Activated naive CD4-positive, alpha-beta T cell treated with anti-CD3 and anti-CD28 coated beads for 36 hours (primary cell): ENCODE measurements around the gene MERTK. TPM values are rescaled to one million over a fixed set of nuclear protein-coding genes. Genes with fewer than 3 reads are reported as not detected.
"Not testable (repeated sequence)": the region's sequence is repeated elsewhere in the genome, so short reads cannot be mapped to it uniquely, and the experiment has no call there.

Experiments
- CTCF ChIA-PET: fragments of 350-600 bp; sonication (Branson Sonifier 250); formaldehyde crosslinking; loops from one replicate; lab custom pipeline; 2021; ENCODE audit warnings: antibody characterized with exemption; lab: Charles Lee
- DNase-seq: peaks from one replicate; pipeline ENCODE4 v3.0.0-alpha.2; 2020
- H3K27ac Mint-ChIP-seq: one replicate; pipeline ENCODE4 v1.8.0; 2021; ENCODE audit warnings: mild to moderate bottlenecking, mixed read lengths
- H3K27me3 Mint-ChIP-seq: one replicate; pipeline ENCODE4 v1.8.0; 2021; ENCODE audit warnings: low read depth, mixed read lengths
- H3K36me3 Mint-ChIP-seq: one replicate; pipeline ENCODE4 v1.8.0; 2021; ENCODE audit warnings: low read depth, mixed read lengths
- H3K4me1 Mint-ChIP-seq: one replicate; pipeline ENCODE4 v1.8.0; 2021; ENCODE audit warnings: low read depth, mixed read lengths
- H3K4me3 Mint-ChIP-seq: one replicate; pipeline ENCODE4 v1.8.0; 2021; ENCODE audit warnings: mild to moderate bottlenecking, moderate library complexity, mixed read lengths
- H3K9me3 Mint-ChIP-seq: one replicate; pipeline ENCODE4 v1.8.0; 2021; ENCODE audit warnings: mixed read lengths
- intact Hi-C: fragments of 100-400 bp; cut with micrococcal nuclease; formaldehyde crosslinking; loops from one replicate; pipeline ENCODE4 v1.15.1; 2023
- total RNA-seq, 2 experiments: library from RNA; stranded (reverse); gene quantifications; one replicate each; pipeline ENCODE4 v1.2.3, GENCODE V29; 2021

Gene MERTK
- total RNA-seq, 2 experiments from 2014 or later, result 0.57 to 0.88 TPM

GRCh38 chr2:111911295-111911977, 13.0 kb downstream of the MERTK start:
- H3K36me3 Mint-ChIP-seq, H3K4me1 Mint-ChIP-seq, H3K27me3 Mint-ChIP-seq, H3K9me3 Mint-ChIP-seq, H3K4me3 Mint-ChIP-seq, DNase-seq, intact Hi-C loops, H3K27ac Mint-ChIP-seq: not testable (repeated sequence)
- CTCF ChIA-PET, result interaction anchor here (0.6 kb wide), 1 partner anchor 163 kb away, joined by 3 read pairs; no protein-coding TSS in a partner anchor

DNA sequence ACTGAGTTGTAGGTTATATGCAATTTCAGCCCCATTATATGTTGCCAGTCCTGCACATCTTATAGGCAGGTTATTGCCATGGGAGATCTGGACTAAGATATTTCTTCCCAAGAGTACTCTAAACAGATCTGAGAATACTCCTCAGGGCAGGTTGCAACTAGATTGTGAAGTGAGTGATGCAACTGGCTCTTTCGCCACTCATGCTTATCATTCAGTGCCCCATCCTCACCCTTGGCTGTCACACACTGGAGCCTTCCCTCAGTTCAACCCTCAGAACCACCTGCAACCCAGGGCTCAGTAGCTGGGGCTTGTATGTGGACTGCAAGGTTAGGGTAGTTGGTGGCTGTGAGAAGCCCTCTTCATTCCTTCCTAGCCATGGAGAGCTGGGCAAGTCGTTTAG, 14.1 kb downstream of the MERTK start:
- Mint-ChIP-seq H3K4me3 (no peak overlapping the region), H3K4me1 (no peaks in the 10 kb centered on the region), H3K27ac (no peak overlapping the region), H3K27me3 (no peaks in the 10 kb centered on the region), H3K9me3 (no peaks in the 10 kb centered on the region), H3K36me3 (no peaks in the 10 kb centered on the region)
- CTCF ChIA-PET, result no interaction called here
- DNase-seq, result no peak
- intact Hi-C loops, result no loop called here

DNA sequence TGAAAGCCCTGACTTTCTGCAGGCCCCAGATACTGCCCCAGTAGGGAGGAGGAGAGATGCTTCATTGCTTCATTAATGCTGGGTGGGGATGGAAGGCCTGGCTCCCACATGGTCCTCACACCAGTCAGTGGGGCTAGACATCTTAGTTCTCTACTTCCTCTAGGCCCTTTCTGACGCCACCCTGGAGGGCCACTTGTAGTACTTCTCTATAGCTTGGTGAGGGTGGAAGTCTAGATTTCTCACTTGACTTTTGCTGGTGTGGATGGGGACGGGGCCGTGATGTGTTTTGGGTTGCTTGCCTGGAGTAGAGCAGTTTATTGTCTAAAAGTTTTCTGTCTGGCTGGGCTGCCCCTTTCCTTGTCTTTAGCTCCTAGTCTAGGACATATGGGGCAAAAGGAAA, 18.7 kb downstream of the MERTK start:
- Mint-ChIP-seq H3K4me1 (no peaks in the 10 kb centered on the region), H3K36me3 (no peaks in the 10 kb centered on the region), H3K27me3 (no peaks in the 10 kb centered on the region), H3K9me3 (no peaks in the 10 kb centered on the region), H3K4me3 (no peak overlapping the region), H3K27ac (no peak overlapping the region)
- CTCF ChIA-PET, result no interaction called here
- no peak for DNase-seq
- intact Hi-C loops, result no loop called here

- Mint-ChIP-seq H3K9me3 (no peaks in the 10 kb centered on the region), H3K4me1 (no peaks in the 10 kb centered on the region), H3K4me3 (no peak overlapping the region), H3K27ac (no peak overlapping the region), H3K27me3 (no peaks in the 10 kb centered on the region), H3K36me3 (no peaks in the 10 kb centered on the region)
- CTCF ChIA-PET, result interaction anchor here (0.6 kb wide), 2 partner anchors 10 to 767 kb away, joined by 3 read pairs; no protein-coding TSS in a partner anchor
- no peak for DNase-seq
- intact Hi-C loops, result no loop called here
These were observed 20.0 kb downstream of the MERTK start for GRCh38 chr2:111918383-111918806.

DNA sequence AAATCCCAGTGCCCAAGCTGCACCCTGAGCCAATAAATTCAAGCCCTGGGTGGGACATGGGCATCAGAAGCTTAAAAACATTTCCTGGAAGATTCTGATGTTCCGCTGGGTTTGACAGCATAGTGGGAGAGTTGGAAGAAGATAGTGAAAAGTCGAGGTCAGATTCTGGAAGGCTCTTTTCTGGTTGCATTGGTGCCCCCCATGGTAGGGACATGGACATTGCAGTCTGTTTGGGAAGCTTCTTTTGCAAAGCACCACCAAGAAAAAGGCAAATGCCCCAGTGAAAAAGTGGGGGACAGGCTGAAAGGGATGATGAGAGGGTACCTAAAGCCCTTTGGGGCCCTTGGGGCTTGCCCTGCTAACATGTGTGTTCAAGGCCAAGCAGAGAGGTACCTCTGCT, 21.0 kb downstream of the MERTK start:
- H3K27ac Mint-ChIP-seq, result no peak overlapping the region
- no peaks in the 10 kb centered on the region for H3K27me3 Mint-ChIP-seq
- no peaks in the 10 kb centered on the region for H3K4me1 Mint-ChIP-seq
- intact Hi-C loops, result no loop called here
- no peaks in the 10 kb centered on the region for H3K9me3 Mint-ChIP-seq
- no peak for DNase-seq
- CTCF ChIA-PET, result no interaction called here
- H3K4me3 Mint-ChIP-seq, result no peak overlapping the region
- no peaks in the 10 kb centered on the region for H3K36me3 Mint-ChIP-seq

DNA sequence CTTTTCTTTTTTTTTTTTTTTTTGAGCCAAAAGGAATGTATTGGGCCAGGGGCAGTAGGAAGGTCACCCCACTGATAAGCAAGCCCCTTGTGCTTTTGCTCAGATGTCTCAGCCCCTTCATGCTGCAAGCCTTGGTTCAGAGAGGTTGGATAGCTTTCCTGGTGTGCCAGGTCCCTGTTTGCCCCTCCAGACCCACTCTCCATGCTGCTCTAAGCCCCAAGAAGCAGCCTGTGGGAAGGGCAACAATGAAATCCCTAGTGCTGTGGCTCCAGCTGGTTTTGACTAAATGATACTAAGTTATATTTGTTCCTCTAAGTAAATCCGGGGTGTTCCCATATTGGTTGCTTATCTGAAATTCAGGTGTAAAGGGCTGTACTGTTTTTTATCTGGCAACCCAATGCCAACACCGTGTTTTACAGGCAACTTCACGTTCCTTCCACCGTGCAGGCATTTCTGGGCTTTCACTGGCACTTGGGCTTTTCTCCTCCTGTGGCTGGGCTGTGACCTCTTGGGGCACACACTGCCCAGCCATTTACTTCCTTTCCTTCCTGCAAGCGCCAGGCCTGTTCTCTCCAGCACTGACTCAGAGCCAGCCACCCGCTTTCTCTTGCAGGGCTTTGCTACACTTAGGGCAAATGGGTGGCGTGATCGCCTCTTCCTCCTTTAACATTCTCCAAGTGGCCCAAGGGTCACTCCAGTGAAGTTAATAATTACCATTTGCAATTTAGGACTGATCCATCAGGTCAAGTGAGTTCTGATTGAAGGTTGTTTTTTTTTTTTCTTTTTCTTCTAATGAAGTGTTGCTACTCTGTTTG, 21.6 kb downstream of the MERTK start:
- H3K9me3 Mint-ChIP-seq, result no peaks in the 10 kb centered on the region
- no peaks in the 10 kb centered on the region for H3K36me3 Mint-ChIP-seq
- intact Hi-C loops, result no loop called here
- H3K27ac Mint-ChIP-seq, result no peak overlapping the region
- no peak for DNase-seq
- H3K4me1 Mint-ChIP-seq, result no peaks in the 10 kb centered on the region
- H3K27me3 Mint-ChIP-seq, result no peaks in the 10 kb centered on the region
- H3K4me3 Mint-ChIP-seq, result no peak overlapping the region
- CTCF ChIA-PET, result interaction anchor here (0.8 kb wide), 1 partner anchor 14 kb away, joined by 3 read pairs; no protein-coding TSS in a partner anchor

- no peak for DNase-seq
- intact Hi-C loops, result no loop called here
- Mint-ChIP-seq H3K36me3 (no peaks in the 10 kb centered on the region), H3K4me3 (no peak overlapping the region), H3K27ac (no peak overlapping the region), H3K9me3 (no peaks in the 10 kb centered on the region), H3K4me1 (no peaks in the 10 kb centered on the region), H3K27me3 (no peaks in the 10 kb centered on the region)
- CTCF ChIA-PET, result no interaction called here
These were observed 24.9 kb downstream of the MERTK start for GRCh38 chr2:111923276-111923804.

GRCh38 chr2:111924617-111925107, 26.3 kb downstream of the MERTK start:
- Mint-ChIP-seq H3K36me3 (no peaks in the 10 kb centered on the region), H3K4me3 (no peak overlapping the region), H3K4me1 (no peaks in the 10 kb centered on the region), H3K9me3 (no peaks in the 10 kb centered on the region), H3K27ac (no peak overlapping the region), H3K27me3 (no peaks in the 10 kb centered on the region)
- DNase-seq, result no peak
- intact Hi-C loops, result no loop called here
- CTCF ChIA-PET, result interaction anchor here (1.0 kb wide), 1 partner anchor 30 kb away, joined by 3 read pairs; no protein-coding TSS in a partner anchor

DNA sequence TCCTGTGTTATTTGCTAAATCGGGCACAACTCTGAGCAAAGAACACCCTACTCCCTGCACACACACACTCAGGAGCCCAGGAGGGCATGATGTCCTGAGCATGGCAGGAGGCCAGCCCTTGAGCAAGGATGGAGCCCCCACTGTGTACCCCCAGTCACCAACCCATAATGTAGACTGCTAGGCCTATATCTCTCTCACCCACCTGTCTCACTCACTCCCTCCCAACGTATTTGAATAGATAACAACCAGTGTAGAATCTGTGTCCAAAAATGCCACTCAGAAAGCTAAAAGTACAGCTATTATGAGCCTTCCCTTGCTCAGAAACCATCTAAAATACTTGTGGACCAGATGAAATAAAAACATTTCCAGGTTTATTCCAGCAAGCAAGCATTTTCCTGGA, 29.3 kb downstream of the MERTK start:
- H3K4me1 Mint-ChIP-seq, result peaks cover 15% of the 10 kb centered on the region
- CTCF ChIA-PET, result no interaction called here
- intact Hi-C loops, result no loop called here
- no peak for DNase-seq
- H3K36me3 Mint-ChIP-seq, result no peaks in the 10 kb centered on the region
- no peak overlapping the region for H3K27ac Mint-ChIP-seq
- H3K4me3 Mint-ChIP-seq, result no peak overlapping the region
- H3K27me3 Mint-ChIP-seq, result no peaks in the 10 kb centered on the region
- H3K9me3 Mint-ChIP-seq, result no peaks in the 10 kb centered on the region

- DNase-seq, result no peak
- CTCF ChIA-PET, result no interaction called here
- H3K9me3 Mint-ChIP-seq, result no peaks in the 10 kb centered on the region
- H3K36me3 Mint-ChIP-seq, result no peaks in the 10 kb centered on the region
- no peak overlapping the region for H3K4me3 Mint-ChIP-seq
- H3K4me1 Mint-ChIP-seq, result peaks cover 15% of the 10 kb centered on the region
- peak overlapping the region; percentile 3 for H3K27ac Mint-ChIP-seq
- intact Hi-C loops, result loop anchor here (2.0 kb wide), 2 partner anchors 24 to 52 kb away; no protein-coding TSS in a partner anchor
- H3K27me3 Mint-ChIP-seq, result no peaks in the 10 kb centered on the region
These were observed 32.0 kb downstream of the MERTK start for GRCh38 chr2:111930409-111930808.

DNA sequence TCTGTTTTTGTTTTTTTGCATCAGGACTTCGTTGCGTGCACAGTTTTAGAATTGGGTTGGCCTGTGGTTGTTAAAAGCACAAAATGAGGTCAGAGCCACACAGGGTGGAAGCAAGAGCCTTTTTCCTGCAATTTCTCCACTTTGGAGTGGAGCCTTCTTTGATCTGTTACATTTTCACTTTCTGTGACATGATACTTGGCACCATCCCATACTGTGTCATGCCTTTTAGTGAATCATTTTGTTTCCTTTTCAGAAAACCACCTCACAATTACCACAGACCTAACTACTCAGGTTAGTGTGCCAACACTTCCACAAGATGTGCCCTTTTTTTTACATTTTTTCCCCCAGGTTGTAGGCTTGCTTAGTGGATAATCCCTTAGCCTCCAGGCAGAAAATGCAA, 32.5 kb downstream of the MERTK start:
- H3K4me1 Mint-ChIP-seq, result peaks cover 15% of the 10 kb centered on the region
- no peak overlapping the region for H3K4me3 Mint-ChIP-seq
- peak overlapping the region; percentile 3 for H3K27ac Mint-ChIP-seq
- H3K9me3 Mint-ChIP-seq, result no peaks in the 10 kb centered on the region
- H3K36me3 Mint-ChIP-seq, result no peaks in the 10 kb centered on the region
- DNase-seq, result peak; percentile 62
- intact Hi-C loops, result loop anchor here (2.0 kb wide), 2 partner anchors 24 to 52 kb away; no protein-coding TSS in a partner anchor
- H3K27me3 Mint-ChIP-seq, result no peaks in the 10 kb centered on the region
- CTCF ChIA-PET, result no interaction called here

DNA sequence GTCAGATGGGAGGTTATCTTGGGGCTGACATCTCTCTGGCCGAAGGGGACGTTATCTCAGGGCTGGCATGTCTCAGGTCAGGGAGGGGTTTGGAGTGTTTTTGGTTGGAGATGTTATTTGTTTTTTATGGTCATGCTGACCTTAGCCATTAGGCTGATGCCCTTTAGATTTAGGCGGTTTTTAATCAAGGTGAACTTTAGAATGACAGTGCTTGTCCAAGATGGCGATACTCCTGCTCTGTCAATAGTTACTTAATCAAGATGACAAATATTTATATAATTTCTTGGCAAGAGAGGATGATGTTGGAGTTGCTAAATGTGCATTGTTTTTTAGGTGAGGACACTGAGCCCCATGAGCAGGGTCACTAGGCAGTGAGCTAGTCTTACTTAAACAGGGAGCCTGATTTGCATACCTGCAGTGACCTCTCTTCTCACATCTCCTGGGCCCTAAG, 34.5 kb downstream of the MERTK start:
- H3K27ac Mint-ChIP-seq, result no peak overlapping the region
- no peak for DNase-seq
- intact Hi-C loops, result no loop called here
- no peaks in the 10 kb centered on the region for H3K36me3 Mint-ChIP-seq
- H3K9me3 Mint-ChIP-seq, result no peaks in the 10 kb centered on the region
- no peaks in the 10 kb centered on the region for H3K27me3 Mint-ChIP-seq
- H3K4me3 Mint-ChIP-seq, result no peak overlapping the region
- CTCF ChIA-PET, result no interaction called here
- peaks cover 15% of the 10 kb centered on the region for H3K4me1 Mint-ChIP-seq
